Measurements from ENCODE around the gene MMP15.
"Not testable (repeated sequence)": the region's sequence is repeated elsewhere in the genome, so short reads cannot be mapped to it uniquely, and the experiment has no call there.

Gene MMP15

GRCh38 chr16:58051821-58052603, 26.5 kb downstream of the MMP15 start:
- no peak for DNase-seq

GRCh38 chr16:58053682-58054005, 28.1 kb downstream of the MMP15 start:
- DNase-seq: no peak

GRCh38 chr16:58054289-58054688, 28.7 kb downstream of the MMP15 start:
- no peak for DNase-seq

- no peak for DNase-seq
Measured at GRCh38 chr16:58056580-58056979, 31.0 kb downstream of the MMP15 start.

- DNase-seq: no peak
Measured at GRCh38 chr16:58057121-58057520, 31.6 kb downstream of the MMP15 start.

GRCh38 chr16:58057784-58058183, 32.2 kb downstream of the MMP15 start:
- no peak for DNase-seq

GRCh38 chr16:58062821-58063220, 37.3 kb downstream of the MMP15 start:
- no peak for DNase-seq

GRCh38 chr16:58063377-58064076, 38.0 kb downstream of the MMP15 start:
- no peak for DNase-seq

- DNase-seq: no peak
Measured at GRCh38 chr16:58070585-58070984, 45.0 kb downstream of the MMP15 start.

GRCh38 chr16:58072134-58072533, 46.6 kb downstream of the MMP15 start:
- DNase-seq: not testable (repeated sequence)

- not testable (repeated sequence) for DNase-seq
Measured at GRCh38 chr16:58073086-58073485, 47.5 kb downstream of the MMP15 start.

GRCh38 chr16:58074657-58075056, 49.1 kb downstream of the MMP15 start:
- DNase-seq: no peak

GRCh38 chr16:58076514-58076913, 51.0 kb downstream of the MMP15 start:
- no peak for DNase-seq

- DNase-seq: no peak
Measured at GRCh38 chr16:58077796-58078195, 52.2 kb downstream of the MMP15 start.

- not testable (repeated sequence) for DNase-seq
Measured at GRCh38 chr16:58080657-58081056, 55.1 kb downstream of the MMP15 start.

GRCh38 chr16:58082381-58082780, 56.8 kb downstream of the MMP15 start:
- no peak for DNase-seq

- DNase-seq: no peak
Measured at GRCh38 chr16:58084635-58085034, 59.1 kb downstream of the MMP15 start.

GRCh38 chr16:58085171-58085570, 59.6 kb downstream of the MMP15 start:
- DNase-seq: no peak

- DNase-seq: no peak
Measured at GRCh38 chr16:58085584-58086251, 60.2 kb downstream of the MMP15 start.

- no peak for DNase-seq
Measured at GRCh38 chr16:58086381-58087208, 61.0 kb downstream of the MMP15 start.

- no peak for DNase-seq
Measured at GRCh38 chr16:58087209-58087913, 61.8 kb downstream of the MMP15 start.

- no peak for DNase-seq
Measured at GRCh38 chr16:58088091-58088490, 62.5 kb downstream of the MMP15 start.
